WTC11 (cell line): ENCODE results near the gene MOSMO. TPM values are rescaled to one million over a fixed set of nuclear protein-coding genes. Genes with fewer than 3 reads are reported as not detected.

Experiments used
- ATAC-seq: fragments of 200-7000 bp; cut with Tn5 transposase; 2 replicates; pipeline ENCODE4 v1.10.0; 2021; ENCODE audit warnings: mild to moderate bottlenecking, moderate library complexity
- CTCF ChIA-PET: fragments of 300-600 bp; sonication (Branson Sonifier 250); formaldehyde crosslinking; loops from one replicate; lab custom pipeline; 2021; ENCODE audit warnings: antibody characterized with exemption; lab: Charles Lee
- POLR2A ChIA-PET: fragments of 350-600 bp; sonication (Branson Sonifier 250); formaldehyde crosslinking; loops from one replicate; lab custom pipeline; 2021; ENCODE audit warnings: antibody characterized with exemption; lab: Charles Lee
- DNase-seq: peaks from one replicate; pipeline ENCODE4 v3.0.0; 2021; ENCODE audit warnings: low spot score
- H3K27ac Mint-ChIP-seq: 2 replicates; pipeline ENCODE4 v1.8.0; 2021; ENCODE audit warnings: mixed read lengths
- H3K27me3 Mint-ChIP-seq: 2 replicates; pipeline ENCODE4 v1.8.0; 2021; ENCODE audit warnings: low read depth, mild to moderate bottlenecking, moderate library complexity, mixed read lengths
- H3K36me3 Mint-ChIP-seq: 2 replicates; pipeline ENCODE4 v1.8.0; 2021; ENCODE audit warnings: mixed read lengths
- H3K4me1 Mint-ChIP-seq: 2 replicates; pipeline ENCODE4 v1.8.0; 2022; ENCODE audit warnings: mixed read lengths
- H3K4me3 Mint-ChIP-seq: 2 replicates; pipeline ENCODE4 v1.8.0; 2021; ENCODE audit warnings: mild to moderate bottlenecking, moderate library complexity, mixed read lengths
- H3K9me3 Mint-ChIP-seq: 2 replicates; pipeline ENCODE4 v1.8.0; 2021; ENCODE audit warnings: mixed read lengths
- ATF3 ChIP-seq: sonication (generic); formaldehyde crosslinking; conservative IDR thresholded peaks from 2 replicates; pipeline ENCODE4 v1.8.1; 2022; ENCODE audit warnings: mild to moderate bottlenecking, missing genetic modification reagents
- CREM ChIP-seq: sonication (generic); formaldehyde crosslinking; IDR thresholded peaks from 2 replicates; pipeline ENCODE4 v1.8.1; 2022; ENCODE audit warnings: mild to moderate bottlenecking, missing genetic modification reagents, moderate library complexity
- E2F4 ChIP-seq: sonication (generic); formaldehyde crosslinking; IDR thresholded peaks from 2 replicates; pipeline ENCODE4 v1.8.1; 2022; ENCODE audit warnings: low read depth, mild to moderate bottlenecking, moderate library complexity, missing genetic modification reagents, borderline replicate concordance
- ESRRA ChIP-seq: sonication (generic); formaldehyde crosslinking; IDR thresholded peaks from 2 replicates; pipeline ENCODE4 v1.8.1; 2022; ENCODE audit warnings: mild to moderate bottlenecking, missing genetic modification reagents, borderline replicate concordance
- ETV6 ChIP-seq: sonication (generic); formaldehyde crosslinking; IDR thresholded peaks from 2 replicates; pipeline ENCODE4 v1.8.1; 2022; ENCODE audit warnings: mild to moderate bottlenecking, missing genetic modification reagents
- FOXJ3 ChIP-seq: sonication (generic); formaldehyde crosslinking; IDR thresholded peaks from 2 replicates; pipeline ENCODE4 v1.9.0; 2021; ENCODE audit warnings: missing genetic modification reagents, mild to moderate bottlenecking, borderline replicate concordance
- GRHL2 ChIP-seq: fragments of 250-450 bp; sonication (Bioruptor Pico); IDR thresholded peaks from 2 replicates; pipeline ENCODE4 v1.8.0; 2022; ENCODE audit warnings: mild to moderate bottlenecking, moderate library complexity; ENCODE audit not compliant: insufficient replicate concordance, severe bottlenecking
- HMGA2 ChIP-seq: fragments of 250-450 bp; sonication (Bioruptor Pico); IDR thresholded peaks from 2 replicates; pipeline ENCODE4 v1.4.0; 2021; ENCODE audit warnings: mild to moderate bottlenecking, moderate library complexity
- JUN ChIP-seq: sonication (generic); formaldehyde crosslinking; IDR thresholded peaks from 2 replicates; pipeline ENCODE4 v1.8.0; 2023; ENCODE audit warnings: mild to moderate bottlenecking, missing genetic modification reagents
- KAT7 ChIP-seq: sonication (generic); formaldehyde crosslinking; IDR thresholded peaks from 2 replicates; pipeline ENCODE4 v1.8.1; 2023; ENCODE audit warnings: missing genetic modification reagents, mild to moderate bottlenecking, borderline replicate concordance
- MAX ChIP-seq: sonication (generic); formaldehyde crosslinking; IDR thresholded peaks from 2 replicates; pipeline ENCODE4 v1.8.0; 2022; ENCODE audit warnings: mild to moderate bottlenecking, missing genetic modification reagents
- RELA ChIP-seq: sonication (generic); formaldehyde crosslinking; IDR thresholded peaks from 2 replicates; pipeline ENCODE4 v1.8.1; 2022; ENCODE audit warnings: missing genetic modification reagents, mild to moderate bottlenecking, borderline replicate concordance
- SOX15 ChIP-seq: fragments of 250-450 bp; sonication (Bioruptor Pico); IDR thresholded peaks from 2 replicates; pipeline ENCODE4 v1.9.0; 2021; ENCODE audit warnings: mild to moderate bottlenecking
- SP1 ChIP-seq: sonication (generic); formaldehyde crosslinking; conservative IDR thresholded peaks from 2 replicates; pipeline ENCODE4 v1.8.1; 2022; ENCODE audit warnings: missing genetic modification reagents
- TCF7 ChIP-seq: sonication (generic); formaldehyde crosslinking; IDR thresholded peaks from 2 replicates; pipeline ENCODE4 v1.8.0; 2022; ENCODE audit warnings: mild to moderate bottlenecking, low read depth, missing genetic modification reagents, moderate library complexity
- USF1 ChIP-seq: sonication (generic); formaldehyde crosslinking; IDR thresholded peaks from 2 replicates; pipeline ENCODE4 v1.8.0; 2022; ENCODE audit warnings: mild to moderate bottlenecking, missing genetic modification reagents
- ZMAT4 ChIP-seq: fragments of 250-450 bp; sonication (Bioruptor Pico); IDR thresholded peaks from 2 replicates; pipeline ENCODE4 v1.9.0; 2021; ENCODE audit warnings: mild to moderate bottlenecking
- ZNF232 ChIP-seq: sonication (generic); formaldehyde crosslinking; IDR thresholded peaks from 2 replicates; pipeline ENCODE4 v1.8.0; 2022; ENCODE audit warnings: mild to moderate bottlenecking, missing genetic modification reagents
- ZNF281 ChIP-seq: sonication (generic); formaldehyde crosslinking; IDR thresholded peaks from 2 replicates; pipeline ENCODE4 v1.8.0; 2023; ENCODE audit warnings: mild to moderate bottlenecking, missing genetic modification reagents
- ZNF396 ChIP-seq: fragments of 250-450 bp; sonication (Bioruptor Pico); IDR thresholded peaks from 2 replicates; pipeline ENCODE4 v1.8.0; 2021; ENCODE audit warnings: mild to moderate bottlenecking, moderate library complexity, borderline replicate concordance
- ZNF425 ChIP-seq: fragments of 250-450 bp; sonication (Bioruptor Pico); conservative IDR thresholded peaks from 2 replicates; pipeline ENCODE4 v1.9.0; 2021; ENCODE audit warnings: mild to moderate bottlenecking
- ZNF512 ChIP-seq: sonication (generic); formaldehyde crosslinking; IDR thresholded peaks from 2 replicates; pipeline ENCODE4 v1.8.1; 2022; ENCODE audit warnings: missing genetic modification reagents, borderline replicate concordance
- total RNA-seq: library from RNA; stranded (reverse); gene quantifications from 3 replicates; pipeline ENCODE4 v1.2.3, GENCODE V29; 2021

MOSMO gene
- total RNA-seq, 1 experiment from 2014 or later = 10.7 TPM

GRCh38 chr16:22005746-22006145, 2.2 kb upstream of the MOSMO start (continued):
- no peak for TF ChIP-seq ZNF425 (CRISPR knock-in tag)
- TF ChIP-seq E2F4 (CRISPR knock-in tag) = no peak
- TF ChIP-seq ETV6 = no peak
- no peak for TF ChIP-seq HMGA2 (CRISPR knock-in tag)
- TF ChIP-seq USF1 = no peak
- TF ChIP-seq KAT7 = no peak
- no peak for TF ChIP-seq SP1 (CRISPR knock-in tag)
- no peak for TF ChIP-seq MAX (CRISPR knock-in tag)
- TF ChIP-seq, all 79 proteins: peak for 0

- CTCF ChIA-PET = interaction anchor here (1.1 to 7.5 kb wide), 7 partner anchors 16 to 182 kb away, joined by 3 to 140 read pairs (median 19); no protein-coding TSS in a partner anchor
- peaks cover 13% of the 10 kb centered on the region for H3K27me3 Mint-ChIP-seq
- H3K4me3 Mint-ChIP-seq = peak overlapping the region; percentile 84
- H3K27ac Mint-ChIP-seq = no peak overlapping the region
- H3K36me3 Mint-ChIP-seq = no peaks in the 10 kb centered on the region
- DNase-seq (no peak), ATAC-seq (no peak)
- peaks cover 12% of the 10 kb centered on the region for H3K4me1 Mint-ChIP-seq
- H3K9me3 Mint-ChIP-seq = no peaks in the 10 kb centered on the region
- POLR2A ChIA-PET = interaction anchor here (0.5 kb wide), 1 partner anchor 452 kb away, joined by 8 read pairs; no protein-coding TSS in a partner anchor
- no peak for TF ChIP-seq TCF7 (CRISPR knock-in tag)
- no peak for TF ChIP-seq ZNF425 (CRISPR knock-in tag)
- TF ChIP-seq ZNF232 (CRISPR knock-in tag) = no peak
- no peak for TF ChIP-seq ETV6
- no peak for TF ChIP-seq RELA (CRISPR knock-in tag)
- no peak for TF ChIP-seq ESRRA
- TF ChIP-seq JUN (CRISPR knock-in tag) = no peak
- no peak for TF ChIP-seq CREM
- TF ChIP-seq GRHL2 (CRISPR knock-in tag) = no peak
- TF ChIP-seq ZNF396 = no peak
- no peak for TF ChIP-seq ZNF512 (CRISPR knock-in tag)
- no peak for TF ChIP-seq SOX15 (CRISPR knock-in tag)
- no peak for TF ChIP-seq ZNF281 (CRISPR knock-in tag)
- no peak for TF ChIP-seq FOXJ3 (CRISPR knock-in tag)
- TF ChIP-seq ATF3 (CRISPR knock-in tag) = no peak
- TF ChIP-seq ZMAT4 (CRISPR knock-in tag) = no peak
Observed at GRCh38 chr16:22006636-22007035, 1.3 kb upstream of the MOSMO start.
